ENCODE data around the gene TMEM163.
"Not testable (repeated sequence)": the region's sequence is repeated elsewhere in the genome, so short reads cannot be mapped to it uniquely, and the experiment has no call there.

TMEM163 gene

GRCh38 chr2:134609924-134610513, 108.8 kb downstream of the TMEM163 start:
- DNase-seq, result no peak

- DNase-seq, result no peak
Observed at GRCh38 chr2:134603966-134604365, 114.8 kb downstream of the TMEM163 start.

GRCh38 chr2:134602666-134603065, 116.1 kb downstream of the TMEM163 start:
- no peak for DNase-seq

GRCh38 chr2:134601264-134601663, 117.5 kb downstream of the TMEM163 start:
- no peak for DNase-seq

- no peak for DNase-seq
Observed at GRCh38 chr2:134600208-134600607, 118.6 kb downstream of the TMEM163 start.

- no peak for DNase-seq
Observed at GRCh38 chr2:134599236-134599635, 119.6 kb downstream of the TMEM163 start.

GRCh38 chr2:134594399-134594798, 124.4 kb downstream of the TMEM163 start:
- no peak for DNase-seq

- no peak for DNase-seq
Observed at GRCh38 chr2:134593519-134593918, 125.3 kb downstream of the TMEM163 start.

- no peak for DNase-seq
Observed at GRCh38 chr2:134592377-134592776, 126.4 kb downstream of the TMEM163 start.

- DNase-seq, result no peak
Observed at GRCh38 chr2:134591526-134591925, 127.3 kb downstream of the TMEM163 start.

- DNase-seq, result no peak
Observed at GRCh38 chr2:134590679-134591078, 128.1 kb downstream of the TMEM163 start.

GRCh38 chr2:134589171-134590083, 129.4 kb downstream of the TMEM163 start:
- not testable (repeated sequence) for DNase-seq

- DNase-seq, result no peak
Observed at GRCh38 chr2:134588556-134588955, 130.2 kb downstream of the TMEM163 start.

- no peak for DNase-seq
Observed at GRCh38 chr2:134586326-134586965, 132.4 kb downstream of the TMEM163 start.

- DNase-seq, result no peak
Observed at GRCh38 chr2:134583997-134584520, 134.7 kb downstream of the TMEM163 start.

- DNase-seq, result no peak
Observed at GRCh38 chr2:134583462-134583861, 135.3 kb downstream of the TMEM163 start.

GRCh38 chr2:134582547-134582899, 136.3 kb downstream of the TMEM163 start:
- DNase-seq, result no peak

GRCh38 chr2:134581877-134582546, 136.8 kb downstream of the TMEM163 start:
- DNase-seq, result no peak

- DNase-seq, result no peak
Observed at GRCh38 chr2:134578316-134578715, 140.5 kb downstream of the TMEM163 start.

GRCh38 chr2:134576478-134576877, 142.3 kb downstream of the TMEM163 start:
- no peak for DNase-seq

- no peak for DNase-seq
Observed at GRCh38 chr2:134575888-134576287, 142.9 kb downstream of the TMEM163 start.

GRCh38 chr2:134574611-134575330, 144.0 kb downstream of the TMEM163 start:
- DNase-seq, result no peak
